NCI-H128 (cell line): ENCODE data around the gene NACC1.

ENCODE experiments used
- DNase-seq: peaks from one replicate; lab custom pipeline; 2025; ENCODE audit not compliant: unreplicated experiment; lab: John Stamatoyannopoulos, UW

The NACC1 gene

DNA sequence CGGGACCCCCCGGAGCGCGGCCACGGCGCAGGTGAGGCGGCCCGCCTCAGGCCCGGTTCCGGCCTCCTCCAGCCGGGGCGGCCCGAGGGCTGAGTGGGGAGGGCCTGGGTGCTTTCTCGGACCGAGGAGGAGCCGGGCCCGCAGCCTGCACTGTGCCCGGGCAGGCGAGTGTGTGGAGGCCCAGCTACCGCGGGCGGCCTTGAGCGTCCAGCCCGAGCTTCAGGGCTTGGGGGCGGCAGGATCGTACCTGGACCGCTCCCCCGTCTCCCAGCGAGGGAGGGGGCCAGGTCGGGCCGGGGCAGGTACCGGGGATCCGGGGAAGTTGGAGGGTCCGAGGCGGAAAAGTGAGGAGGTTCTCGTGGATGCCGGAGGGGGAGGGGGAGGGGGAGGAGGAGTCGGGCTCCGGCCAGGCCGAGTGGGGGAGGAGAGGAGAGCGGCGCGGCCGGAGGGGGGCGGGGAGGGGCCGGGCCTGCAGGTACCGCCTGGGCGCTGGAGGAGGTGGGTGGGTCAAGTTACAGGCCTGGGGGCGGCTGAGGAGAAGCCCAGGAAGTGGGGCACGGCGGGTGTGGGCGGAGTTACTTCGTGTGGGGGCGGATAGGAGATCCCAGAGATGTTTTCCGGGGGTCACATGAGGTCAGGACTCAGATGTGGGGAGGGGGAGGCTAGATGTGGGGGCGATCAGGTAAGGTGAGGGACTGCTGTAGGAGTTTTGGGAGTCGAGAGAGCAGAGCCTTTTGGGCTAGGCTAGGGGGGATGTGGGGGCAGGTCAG lies 545 bp downstream of the NACC1 start:
- DNase-seq, result peak; percentile 15

DNA sequence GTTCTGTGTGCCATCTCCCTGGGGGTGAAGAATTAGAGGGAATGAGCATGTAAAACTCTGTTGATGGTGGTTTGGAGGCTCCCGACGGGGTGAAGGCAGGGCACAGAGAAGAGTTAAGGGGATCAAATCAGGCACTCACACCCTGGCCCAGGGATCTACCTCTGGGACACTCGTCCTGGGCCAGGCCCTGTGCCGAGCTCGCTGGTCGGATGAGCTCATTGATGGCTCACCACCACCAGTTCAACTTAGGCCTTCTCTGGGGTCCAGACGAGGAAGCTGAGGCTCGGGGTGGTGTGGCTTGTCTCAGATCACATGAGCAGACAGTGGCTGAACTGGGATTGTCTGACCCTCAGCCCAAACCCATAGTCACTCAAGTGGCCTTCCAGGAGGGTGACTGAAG lies 1.6 kb downstream of the NACC1 start:
- no peak for DNase-seq

DNA sequence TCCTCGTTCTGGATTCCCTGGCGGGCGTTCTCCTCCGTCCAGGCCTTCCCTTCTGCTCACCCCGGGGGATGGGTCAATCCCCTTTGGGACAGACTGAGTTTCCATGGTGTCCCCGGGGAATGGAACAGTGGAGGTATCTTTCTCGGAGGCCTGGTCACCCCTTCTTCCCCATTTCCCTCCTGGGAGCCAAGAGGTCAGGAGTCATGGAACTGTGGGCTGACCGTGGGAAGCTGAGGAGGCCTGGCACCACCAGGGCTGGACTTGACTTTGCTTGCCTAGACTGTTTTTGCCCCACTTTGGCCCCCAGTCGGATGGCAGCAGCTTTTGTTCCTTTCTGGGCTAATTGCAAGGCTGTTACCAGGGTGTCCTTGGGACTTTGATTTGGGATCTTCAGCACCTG lies 2.0 kb downstream of the NACC1 start:
- no peak for DNase-seq

DNA sequence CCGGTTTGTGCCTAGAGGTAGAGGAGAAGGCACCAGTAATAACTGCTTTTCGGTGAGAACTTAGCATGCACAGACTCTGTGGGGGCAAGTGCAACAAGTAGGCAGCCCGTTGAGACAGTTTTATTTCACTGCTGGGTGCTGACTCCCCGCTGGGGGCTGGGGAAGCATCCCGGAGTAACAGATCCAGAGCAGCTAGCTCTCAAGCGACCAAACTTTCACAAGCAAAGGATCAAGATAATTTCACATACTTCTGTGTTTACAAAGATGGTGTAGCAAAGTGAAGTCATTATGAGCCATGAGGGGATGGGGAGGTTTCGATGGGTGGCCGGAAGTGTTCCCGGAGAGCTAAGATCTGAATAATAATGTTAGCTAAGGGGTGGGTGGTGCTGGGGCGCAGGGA lies 2.8 kb downstream of the NACC1 start:
- DNase-seq, result no peak

DNA sequence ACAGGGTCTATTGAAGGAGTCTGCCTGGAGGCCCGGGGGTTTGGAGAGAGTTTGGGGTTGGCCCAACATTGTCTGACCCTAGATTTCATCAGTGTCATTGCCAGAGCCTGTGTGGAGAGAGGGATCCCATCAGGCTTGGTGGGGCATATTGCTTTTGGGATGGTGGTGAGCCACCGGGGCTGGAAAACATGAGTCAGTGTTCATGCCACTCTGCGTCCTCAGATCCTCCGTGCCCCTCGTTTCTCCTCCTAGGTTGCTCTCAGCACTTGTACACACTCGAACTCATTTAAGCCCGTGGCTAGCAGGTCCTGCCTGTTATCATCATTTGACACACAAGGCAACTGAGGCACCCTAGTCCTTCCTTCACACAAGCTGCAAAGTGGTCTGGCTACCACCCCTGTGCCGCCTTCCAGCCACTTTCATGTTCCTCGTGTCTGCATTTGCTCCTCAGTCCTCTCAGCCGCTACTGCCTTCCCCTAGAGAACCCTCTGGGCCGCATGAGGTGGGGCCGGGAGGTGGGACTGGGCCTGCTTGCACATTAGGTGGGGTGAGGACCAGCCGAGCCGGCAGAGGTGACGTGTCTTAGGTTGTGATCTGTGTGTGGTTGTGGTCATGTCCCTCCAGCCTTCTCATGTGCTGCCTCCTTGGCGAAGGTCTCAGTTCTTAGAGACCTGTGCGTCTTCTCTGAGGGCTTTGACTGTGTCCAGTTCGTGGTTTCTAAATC lies 3.6 kb downstream of the NACC1 start:
- DNase-seq, result no peak

DNA sequence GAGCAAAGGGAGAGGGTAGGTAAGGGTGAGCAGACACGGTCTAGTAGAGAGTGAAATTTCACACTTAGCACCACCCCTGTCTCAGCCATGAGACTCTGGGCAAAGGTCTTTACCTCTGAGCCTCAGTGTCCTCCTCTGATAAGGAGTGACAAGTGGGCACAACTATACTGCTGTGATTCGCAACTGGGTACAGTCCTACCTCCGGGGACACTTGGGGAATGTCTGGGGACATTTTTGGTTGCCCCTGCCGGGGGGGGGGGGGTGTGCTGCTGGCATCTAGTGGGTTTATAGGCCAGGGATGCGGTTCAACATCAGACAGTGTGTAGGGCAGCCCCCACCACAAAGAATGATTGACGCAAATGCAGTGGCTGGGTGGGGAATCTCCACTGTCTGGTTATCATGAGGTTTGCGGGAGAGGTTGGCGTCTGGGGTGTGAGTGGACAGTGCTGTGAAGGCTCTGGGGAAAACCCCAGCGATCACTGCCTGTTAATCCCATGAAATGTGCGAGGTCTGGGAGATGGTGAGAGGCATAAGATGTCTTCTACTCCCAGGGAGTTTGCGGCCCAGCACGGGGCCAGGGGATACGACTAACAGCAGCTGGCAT lies 4.3 kb downstream of the NACC1 start:
- no peak for DNase-seq

DNA sequence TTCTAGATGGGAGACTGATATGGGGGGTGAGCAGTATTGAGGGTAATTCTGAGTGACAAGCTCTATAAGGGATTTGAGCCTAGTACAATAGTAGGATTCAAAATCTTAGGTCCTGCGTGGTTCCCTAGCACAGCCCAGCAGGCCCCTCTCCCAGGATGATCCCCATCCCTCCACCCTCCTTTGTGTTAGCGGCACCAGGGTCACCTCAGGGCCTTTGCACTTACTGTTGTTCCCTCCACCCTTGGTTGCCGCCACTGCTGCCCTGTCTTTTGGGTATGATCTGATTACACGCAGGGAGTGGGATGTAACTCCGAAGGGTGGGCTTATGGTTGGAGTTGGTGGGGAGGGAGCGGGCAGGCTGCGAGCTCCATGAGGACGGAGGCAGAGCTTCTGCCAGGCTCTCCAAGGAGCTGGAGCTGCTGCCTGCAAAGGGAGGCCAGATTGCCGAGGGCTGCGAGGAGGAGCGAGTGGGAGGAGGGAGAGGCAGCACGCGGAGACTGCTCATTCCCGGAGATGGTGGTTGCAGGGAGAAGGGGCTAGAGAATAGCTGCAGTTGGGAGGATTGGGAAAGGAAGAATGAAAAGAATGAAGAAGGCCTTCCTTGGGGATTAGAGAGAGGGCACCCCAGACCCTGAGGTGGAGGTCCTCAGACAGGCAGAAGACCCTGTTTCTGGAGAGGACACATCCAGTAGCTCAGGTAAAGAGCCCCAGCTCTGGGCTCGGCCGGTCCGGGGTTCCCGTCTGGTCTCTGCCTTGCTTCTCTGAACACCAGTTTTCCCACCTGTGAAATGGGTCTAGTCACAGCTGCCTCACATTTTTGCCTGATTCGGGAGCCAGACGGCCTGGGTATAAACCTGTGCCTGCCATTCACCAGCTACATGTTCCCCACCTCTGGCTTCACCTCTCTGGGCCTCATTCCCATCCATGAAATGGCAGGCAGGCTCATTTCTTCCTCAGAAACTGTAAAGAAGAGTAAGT lies 5.2 kb downstream of the NACC1 start:
- no peak for DNase-seq

DNA sequence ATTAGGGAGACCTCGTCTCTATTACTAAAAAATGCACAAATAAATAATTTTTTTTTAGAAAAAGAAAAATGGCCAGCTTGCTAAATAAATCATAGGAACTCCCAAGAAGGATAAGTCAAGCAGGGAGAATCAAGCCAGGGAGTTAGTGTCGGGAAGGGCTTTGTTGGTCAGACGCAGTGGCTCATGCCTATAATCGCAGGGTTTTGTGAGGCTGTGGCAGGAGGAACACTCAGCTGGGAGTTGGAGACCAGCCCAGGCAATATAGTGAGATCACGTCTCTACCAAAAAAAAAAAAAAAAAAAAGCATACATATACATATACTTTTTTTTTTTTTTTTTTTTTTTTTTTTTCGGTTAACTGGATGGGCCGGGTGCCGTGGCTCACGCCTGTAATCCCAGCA lies 9.0 kb downstream of the NACC1 start:
- DNase-seq, result no peak

DNA sequence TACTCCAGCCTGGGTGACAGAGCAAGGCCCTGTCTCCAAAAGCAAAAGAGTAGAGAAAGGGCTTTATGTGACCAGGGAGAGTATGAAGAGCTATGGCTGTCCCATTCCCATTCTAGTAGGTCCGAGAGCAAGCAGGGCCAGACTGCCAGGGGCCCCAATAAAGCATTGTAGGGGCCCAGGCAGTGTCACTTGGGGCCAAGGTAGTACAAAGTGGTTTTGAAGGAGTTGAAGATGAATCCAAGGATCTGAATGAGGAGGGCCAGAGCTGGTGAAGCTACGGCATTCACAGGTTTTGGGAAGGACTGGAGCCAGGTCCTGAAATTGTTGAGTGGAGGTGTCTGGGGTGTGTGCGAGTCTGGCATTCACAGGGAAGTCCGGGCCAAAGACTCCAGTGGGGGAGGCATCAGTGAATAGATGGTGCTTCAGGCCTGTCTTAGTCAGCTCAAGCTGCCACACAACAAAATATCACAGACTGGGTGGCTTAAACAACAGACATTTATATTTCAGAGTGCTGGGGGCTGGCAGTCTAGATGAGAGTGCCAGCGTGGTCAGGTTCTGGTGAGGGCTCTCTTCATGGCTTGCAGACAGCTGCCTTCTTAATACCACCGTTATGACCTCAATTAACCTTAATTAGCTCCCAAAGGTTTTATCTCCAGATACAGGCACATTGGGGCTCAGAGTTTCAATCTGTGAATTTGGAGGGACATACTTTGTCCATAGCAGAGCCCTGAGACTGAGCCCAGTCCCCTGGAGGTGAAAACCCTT lies 9.9 kb downstream of the NACC1 start:
- no peak for DNase-seq

DNA sequence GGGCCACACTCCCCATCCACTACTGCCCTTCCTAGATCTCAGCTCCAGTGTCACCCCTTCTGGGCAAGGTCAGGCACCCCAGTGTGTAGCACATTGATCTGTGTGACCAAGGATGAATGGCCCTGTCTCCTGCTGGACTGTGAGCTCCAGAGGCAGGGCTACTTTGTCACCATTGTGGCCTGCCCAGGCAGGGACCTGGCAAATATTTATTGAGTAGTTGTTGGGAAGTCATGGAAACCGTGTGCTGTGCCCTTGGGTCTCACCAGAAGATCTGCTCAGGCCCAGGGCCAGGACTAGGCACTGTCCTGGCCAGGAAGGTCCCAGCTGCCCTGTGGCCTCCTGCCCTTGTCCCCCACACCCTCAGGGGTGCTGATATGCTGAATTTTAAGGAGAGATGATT lies 10.5 kb downstream of the NACC1 start:
- DNase-seq, result no peak

DNA sequence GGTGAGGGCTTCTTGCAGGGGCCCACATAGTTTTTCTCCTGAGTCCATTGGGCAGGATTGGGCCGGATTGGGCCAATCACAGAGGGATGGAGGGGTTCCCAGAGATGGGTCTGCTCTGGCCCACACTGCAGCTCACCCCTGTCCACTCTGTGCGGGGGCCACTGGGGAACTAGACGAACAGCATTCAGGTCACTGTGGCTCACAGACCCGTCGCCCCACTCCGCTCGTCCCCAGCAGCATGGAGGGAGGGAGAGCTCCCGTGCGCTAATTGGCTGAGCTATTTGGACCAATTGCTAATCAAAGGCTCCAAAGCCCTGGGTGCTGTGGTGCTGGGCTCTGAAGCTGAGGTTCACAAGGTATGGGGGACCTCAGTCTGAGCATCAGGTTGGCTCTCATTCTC lies 11.3 kb downstream of the NACC1 start:
- DNase-seq, result no peak

DNA sequence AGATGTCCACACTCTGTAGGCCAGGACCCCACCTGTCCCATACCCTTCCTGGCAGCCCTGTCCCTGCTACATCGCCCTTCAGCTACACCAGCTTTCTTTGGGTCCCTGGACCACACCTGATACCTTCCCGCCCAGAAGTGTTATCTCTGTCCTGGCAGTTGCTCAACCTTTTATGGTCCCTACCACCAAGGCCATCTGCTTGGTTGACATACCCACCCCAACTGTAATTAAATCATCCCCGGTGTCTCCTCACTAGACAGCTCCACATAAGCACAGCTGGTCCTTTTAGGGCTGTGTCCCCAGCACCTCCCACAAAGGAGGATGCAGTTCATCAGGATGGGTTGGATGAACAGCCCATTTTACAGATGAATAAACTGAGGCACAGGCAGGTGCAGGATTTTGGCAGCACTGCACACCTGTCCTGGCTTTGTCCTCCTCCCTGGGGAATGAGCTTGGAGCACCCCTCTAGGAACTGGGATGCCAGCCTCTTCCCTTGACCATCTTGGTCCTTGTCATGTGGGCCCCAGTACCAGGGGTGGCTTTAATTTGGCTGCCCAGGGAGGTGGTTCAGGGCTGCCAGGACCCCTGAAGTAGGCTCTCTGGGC lies 12.9 kb downstream of the NACC1 start:
- no peak for DNase-seq

DNA sequence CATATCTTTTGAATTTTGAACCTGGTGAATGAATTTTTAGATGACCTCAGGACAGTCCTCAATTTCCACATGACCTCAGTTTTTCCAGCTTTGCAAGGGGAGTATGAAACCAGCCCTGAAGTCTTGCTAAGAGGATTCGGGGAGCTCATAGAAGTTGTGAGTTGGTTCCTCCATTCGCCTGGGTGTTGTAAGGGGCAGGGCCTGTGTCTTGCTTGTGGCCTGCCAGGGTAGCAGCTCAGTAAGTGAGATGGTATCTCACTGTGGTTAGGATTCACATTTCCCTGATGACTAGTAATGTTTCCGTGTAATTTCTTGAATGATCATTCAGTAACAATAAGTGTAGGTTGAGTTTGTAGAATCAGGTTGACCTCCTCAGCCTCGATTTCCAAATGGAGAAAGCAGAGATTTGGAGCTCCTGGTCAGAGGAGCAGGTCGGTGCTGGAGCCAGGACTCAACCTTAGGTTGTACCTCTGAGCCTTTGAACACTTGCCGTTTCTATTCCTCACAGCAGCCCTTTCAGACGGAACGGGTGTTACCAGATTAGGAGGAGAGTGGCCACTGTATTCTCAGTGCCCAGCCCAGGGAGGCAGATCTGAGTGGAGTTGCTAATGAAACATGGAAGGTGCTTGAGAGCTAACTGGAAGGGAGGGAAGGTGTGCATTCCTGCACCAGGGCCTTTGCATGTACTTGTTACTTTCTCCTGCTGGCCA lies 14.6 kb downstream of the NACC1 start:
- DNase-seq, result no peak

DNA sequence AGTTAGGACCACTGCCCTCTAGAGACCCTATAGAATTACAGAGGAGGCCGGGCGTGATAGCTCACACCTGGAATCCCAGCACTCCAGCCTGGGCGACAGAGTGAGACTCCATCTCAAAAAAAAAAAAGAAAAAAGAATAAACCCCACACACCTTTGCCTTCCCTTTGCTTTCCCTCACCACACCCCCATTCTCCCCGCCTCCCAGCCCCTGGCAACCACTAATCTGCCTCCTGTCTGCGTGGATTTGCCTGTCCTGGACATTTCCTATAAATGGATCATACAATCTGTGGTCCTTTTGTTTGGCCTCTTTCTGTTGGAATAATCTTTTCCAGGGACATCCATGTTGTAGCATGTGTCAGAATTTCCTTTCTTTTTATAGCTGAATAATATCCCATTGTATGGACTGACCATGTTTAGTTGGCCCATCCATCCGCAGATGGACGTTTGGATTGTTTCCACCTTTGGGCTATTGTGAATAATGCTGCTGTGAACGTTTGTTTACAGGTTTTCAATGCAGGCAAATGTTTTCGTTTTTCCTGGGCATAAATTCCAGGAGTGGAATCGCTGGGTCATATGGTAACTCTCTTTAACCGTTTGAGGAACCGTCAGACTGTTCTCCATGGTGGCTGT lies 15.3 kb downstream of the NACC1 start:
- DNase-seq, result no peak

DNA sequence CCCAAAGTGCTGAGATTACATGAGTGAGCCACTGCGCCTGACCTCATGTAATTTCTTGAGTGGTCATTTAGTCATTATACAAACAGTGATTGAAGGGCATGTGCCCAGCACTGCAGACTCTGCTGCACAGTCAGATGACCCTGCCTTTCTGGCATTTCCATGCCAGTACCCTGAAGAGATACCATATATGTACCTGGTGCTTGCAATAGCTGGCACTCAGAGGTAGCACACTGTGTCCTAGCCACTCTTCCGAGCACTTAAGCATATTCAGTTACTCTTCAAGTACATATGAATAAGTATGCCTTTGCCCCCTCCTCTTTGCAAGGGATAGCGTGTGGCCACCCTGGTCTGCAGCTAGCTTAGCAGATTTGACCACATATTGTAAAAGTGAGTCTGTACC lies 16.6 kb downstream of the NACC1 start:
- DNase-seq, result no peak

DNA sequence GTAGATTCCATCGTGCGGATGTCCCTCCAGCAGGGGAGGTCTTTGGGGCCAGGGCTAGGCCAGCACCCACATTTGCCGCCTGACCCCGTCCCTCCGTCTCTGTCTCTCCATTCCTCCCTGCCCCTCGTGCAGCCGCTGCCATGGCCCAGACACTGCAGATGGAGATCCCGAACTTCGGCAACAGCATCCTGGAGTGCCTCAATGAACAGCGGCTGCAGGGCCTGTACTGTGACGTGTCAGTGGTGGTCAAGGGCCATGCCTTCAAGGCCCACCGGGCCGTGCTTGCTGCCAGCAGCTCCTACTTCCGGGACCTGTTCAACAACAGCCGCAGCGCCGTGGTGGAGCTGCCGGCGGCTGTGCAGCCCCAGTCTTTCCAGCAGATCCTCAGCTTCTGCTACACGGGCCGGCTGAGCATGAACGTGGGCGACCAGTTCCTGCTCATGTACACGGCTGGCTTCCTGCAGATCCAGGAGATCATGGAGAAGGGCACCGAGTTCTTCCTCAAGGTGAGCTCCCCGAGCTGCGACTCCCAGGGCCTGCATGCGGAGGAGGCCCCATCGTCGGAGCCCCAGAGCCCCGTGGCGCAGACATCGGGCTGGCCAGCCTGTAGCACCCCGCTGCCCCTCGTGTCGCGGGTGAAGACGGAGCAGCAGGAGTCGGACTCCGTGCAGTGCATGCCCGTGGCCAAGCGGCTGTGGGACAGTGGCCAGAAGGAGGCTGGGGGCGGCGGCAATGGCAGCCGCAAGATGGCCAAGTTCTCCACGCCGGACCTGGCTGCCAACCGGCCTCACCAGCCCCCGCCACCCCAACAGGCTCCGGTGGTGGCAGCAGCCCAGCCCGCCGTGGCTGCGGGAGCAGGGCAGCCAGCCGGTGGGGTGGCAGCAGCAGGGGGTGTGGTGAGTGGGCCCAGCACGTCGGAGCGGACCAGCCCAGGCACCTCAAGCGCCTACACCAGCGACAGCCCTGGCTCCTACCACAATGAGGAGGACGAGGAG lies 17.3 kb downstream of the NACC1 start:
- DNase-seq, result no peak

DNA sequence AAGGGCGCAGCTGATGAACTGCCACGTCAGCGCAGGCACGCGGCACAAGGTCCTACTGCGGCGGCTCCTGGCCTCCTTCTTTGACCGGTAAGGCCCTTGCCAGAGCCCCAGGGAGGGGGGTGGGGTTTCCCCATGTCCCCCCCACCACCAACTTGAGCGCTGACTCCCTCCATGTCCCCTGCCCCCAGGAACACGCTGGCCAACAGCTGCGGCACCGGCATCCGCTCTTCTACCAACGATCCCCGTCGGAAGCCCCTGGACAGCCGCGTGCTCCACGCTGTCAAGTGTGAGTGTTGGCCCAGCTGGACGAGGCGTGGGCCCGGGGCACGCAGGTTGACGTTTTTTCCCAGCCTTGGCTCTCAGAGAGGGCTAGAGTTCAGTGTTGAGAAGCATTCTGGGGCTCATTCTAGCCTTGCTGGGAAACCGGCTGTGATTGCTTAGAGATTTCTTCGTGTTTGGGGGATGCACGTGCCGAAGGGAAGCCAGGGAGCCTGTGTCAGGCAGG lies 19.3 kb downstream of the NACC1 start:
- DNase-seq, result no peak
